DOHH2 (cell line): ENCODE results near the gene BRD8.

Experiments
- H3F3A ChIP-seq: fragments of 200-600 bp; sonication (generic), shearing (Covaris generic); 2 replicates; pipeline ENCODE4 v1.6.0; 2016; ENCODE audit warnings: antibody characterized with exemption, mild to moderate bottlenecking; ENCODE audit not compliant: control insufficient read depth, insufficient read depth
- H3K27ac ChIP-seq: fragments of 200-600 bp; sonication (generic); 2 replicates; pipeline ENCODE4 v1.5.1; 2014; ENCODE audit warnings: low read depth, mild to moderate bottlenecking, low read length, moderate library complexity
- H3K27me3 ChIP-seq: fragments of 200-600 bp; sonication (generic); 2 replicates; pipeline ENCODE4 v1.6.1; 2014; ENCODE audit warnings: mild to moderate bottlenecking, low read length, mixed read lengths; ENCODE audit not compliant: control insufficient read depth
- H3K36me3 ChIP-seq: fragments of 200-600 bp; sonication (generic); 2 replicates; pipeline ENCODE4 v1.6.1; 2014; ENCODE audit warnings: mild to moderate bottlenecking, low read length, moderate library complexity, mixed read lengths; ENCODE audit not compliant: control insufficient read depth
- H3K4me1 ChIP-seq: fragments of 200-600 bp; sonication (generic); 2 replicates; pipeline ENCODE4 v1.6.1; 2014; ENCODE audit warnings: mild to moderate bottlenecking, low read length, mixed read lengths; ENCODE audit not compliant: control insufficient read depth
- H3K4me2 ChIP-seq: fragments of 200-600 bp; sonication (generic); 2 replicates; pipeline ENCODE4 v1.6.0; 2014; ENCODE audit warnings: mild to moderate bottlenecking, low read length, moderate library complexity
- H3K4me3 ChIP-seq: fragments of 200-600 bp; sonication (generic); 2 replicates; pipeline ENCODE4 v1.5.1; 2014; ENCODE audit warnings: mild to moderate bottlenecking, low read length, mixed read lengths
- H3K79me2 ChIP-seq: fragments of 200-600 bp; sonication (generic); 2 replicates; pipeline ENCODE4 v1.6.1; 2014; ENCODE audit warnings: mild to moderate bottlenecking, low read length, mixed read lengths; ENCODE audit not compliant: control insufficient read depth
- H3K9me2 ChIP-seq: fragments of 200-600 bp; sonication (generic); replicated peaks from 2 replicates; pipeline ENCODE4 v1.6.1; 2014; ENCODE audit warnings: mild to moderate bottlenecking, low read length, mixed read lengths; ENCODE audit not compliant: control insufficient read depth
- H3K9me3 ChIP-seq: fragments of 200-600 bp; sonication (generic); 2 replicates; pipeline ENCODE4 v1.6.1; 2014; ENCODE audit warnings: antibody characterized with exemption, low read length, mixed read lengths; ENCODE audit not compliant: control insufficient read depth, insufficient read depth
- H4K20me1 ChIP-seq: fragments of 200-600 bp; sonication (generic); 2 replicates; pipeline ENCODE4 v1.6.0; 2014; ENCODE audit warnings: low read depth, mild to moderate bottlenecking, antibody characterized with exemption, low read length, moderate library complexity; ENCODE audit not compliant: control insufficient read depth, insufficient read depth
- EZH2phosphoT487 ChIP-seq: fragments of 200-600 bp; sonication (generic); IDR thresholded peaks from 2 replicates; pipeline ENCODE4 v1.6.1; 2017; ENCODE audit warnings: borderline replicate concordance, mild to moderate bottlenecking, antibody characterized with exemption, low read length, moderate library complexity, mixed read lengths
- TF ChIP-seq, protein P1 (sequence below): fragments of 200-600 bp; sonication (generic); IDR thresholded peaks from one replicate; pipeline ENCODE4 v1.5.1; 2014; ENCODE audit warnings: antibody characterized with exemption, mild to moderate bottlenecking, low read depth, low read length; ENCODE audit not compliant: poor library complexity, severe bottlenecking

The BRD8 gene, protein sequence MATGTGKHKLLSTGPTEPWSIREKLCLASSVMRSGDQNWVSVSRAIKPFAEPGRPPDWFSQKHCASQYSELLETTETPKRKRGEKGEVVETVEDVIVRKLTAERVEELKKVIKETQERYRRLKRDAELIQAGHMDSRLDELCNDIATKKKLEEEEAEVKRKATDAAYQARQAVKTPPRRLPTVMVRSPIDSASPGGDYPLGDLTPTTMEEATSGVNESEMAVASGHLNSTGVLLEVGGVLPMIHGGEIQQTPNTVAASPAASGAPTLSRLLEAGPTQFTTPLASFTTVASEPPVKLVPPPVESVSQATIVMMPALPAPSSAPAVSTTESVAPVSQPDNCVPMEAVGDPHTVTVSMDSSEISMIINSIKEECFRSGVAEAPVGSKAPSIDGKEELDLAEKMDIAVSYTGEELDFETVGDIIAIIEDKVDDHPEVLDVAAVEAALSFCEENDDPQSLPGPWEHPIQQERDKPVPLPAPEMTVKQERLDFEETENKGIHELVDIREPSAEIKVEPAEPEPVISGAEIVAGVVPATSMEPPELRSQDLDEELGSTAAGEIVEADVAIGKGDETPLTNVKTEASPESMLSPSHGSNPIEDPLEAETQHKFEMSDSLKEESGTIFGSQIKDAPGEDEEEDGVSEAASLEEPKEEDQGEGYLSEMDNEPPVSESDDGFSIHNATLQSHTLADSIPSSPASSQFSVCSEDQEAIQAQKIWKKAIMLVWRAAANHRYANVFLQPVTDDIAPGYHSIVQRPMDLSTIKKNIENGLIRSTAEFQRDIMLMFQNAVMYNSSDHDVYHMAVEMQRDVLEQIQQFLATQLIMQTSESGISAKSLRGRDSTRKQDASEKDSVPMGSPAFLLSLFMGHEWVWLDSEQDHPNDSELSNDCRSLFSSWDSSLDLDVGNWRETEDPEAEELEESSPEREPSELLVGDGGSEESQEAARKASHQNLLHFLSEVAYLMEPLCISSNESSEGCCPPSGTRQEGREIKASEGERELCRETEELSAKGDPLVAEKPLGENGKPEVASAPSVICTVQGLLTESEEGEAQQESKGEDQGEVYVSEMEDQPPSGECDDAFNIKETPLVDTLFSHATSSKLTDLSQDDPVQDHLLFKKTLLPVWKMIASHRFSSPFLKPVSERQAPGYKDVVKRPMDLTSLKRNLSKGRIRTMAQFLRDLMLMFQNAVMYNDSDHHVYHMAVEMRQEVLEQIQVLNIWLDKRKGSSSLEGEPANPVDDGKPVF

DNA sequence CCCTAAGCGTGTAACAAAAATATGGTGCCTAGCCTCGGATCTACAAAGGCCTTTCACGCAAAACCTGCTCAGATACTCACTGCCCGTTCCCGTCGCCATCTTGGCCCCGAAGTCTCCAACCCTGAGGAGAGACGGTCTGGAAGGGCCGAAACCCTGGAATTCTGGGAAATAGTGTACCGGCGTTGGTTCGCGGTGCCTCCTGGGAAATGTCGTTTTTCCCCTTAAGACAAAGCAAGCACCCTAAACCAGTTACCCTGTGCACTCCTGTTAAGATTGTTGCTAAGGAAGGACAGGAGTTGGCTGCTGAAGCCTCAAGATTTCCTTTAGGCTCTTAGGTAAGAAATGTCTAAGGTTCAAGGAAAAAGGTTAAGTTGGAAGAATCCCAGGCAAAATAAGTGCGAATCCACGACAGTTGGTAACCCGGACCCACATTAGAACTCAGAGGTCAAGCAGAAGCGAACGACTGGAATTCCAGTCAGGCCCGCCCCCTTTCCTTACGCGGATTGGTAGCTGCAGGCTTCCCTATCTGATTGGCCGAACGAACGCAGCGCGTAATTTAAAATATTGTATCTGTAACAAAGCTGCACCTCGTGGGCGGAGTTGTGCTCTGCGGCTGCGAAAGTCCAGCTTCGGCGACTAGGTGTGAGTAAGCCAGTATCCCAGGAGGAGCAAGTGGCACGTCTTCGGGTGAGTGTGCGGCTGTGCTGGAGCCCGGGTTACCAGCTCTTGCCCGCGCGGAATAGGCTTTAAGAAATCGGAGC, at the start of gene BRD8, which contains the start of gene KIF20A:
Gene BRD8, minus strand, starts transcription at position 115 of the 761 bp plus-strand sequence. Its CDS starts 16 bp downstream, at position 99.
Gene KIF20A, plus strand, starts transcription at position 597 of the 761 bp plus-strand sequence. CDS start 569 bp downstream, outside the sequence.
- TF ChIP-seq, protein P1, sequence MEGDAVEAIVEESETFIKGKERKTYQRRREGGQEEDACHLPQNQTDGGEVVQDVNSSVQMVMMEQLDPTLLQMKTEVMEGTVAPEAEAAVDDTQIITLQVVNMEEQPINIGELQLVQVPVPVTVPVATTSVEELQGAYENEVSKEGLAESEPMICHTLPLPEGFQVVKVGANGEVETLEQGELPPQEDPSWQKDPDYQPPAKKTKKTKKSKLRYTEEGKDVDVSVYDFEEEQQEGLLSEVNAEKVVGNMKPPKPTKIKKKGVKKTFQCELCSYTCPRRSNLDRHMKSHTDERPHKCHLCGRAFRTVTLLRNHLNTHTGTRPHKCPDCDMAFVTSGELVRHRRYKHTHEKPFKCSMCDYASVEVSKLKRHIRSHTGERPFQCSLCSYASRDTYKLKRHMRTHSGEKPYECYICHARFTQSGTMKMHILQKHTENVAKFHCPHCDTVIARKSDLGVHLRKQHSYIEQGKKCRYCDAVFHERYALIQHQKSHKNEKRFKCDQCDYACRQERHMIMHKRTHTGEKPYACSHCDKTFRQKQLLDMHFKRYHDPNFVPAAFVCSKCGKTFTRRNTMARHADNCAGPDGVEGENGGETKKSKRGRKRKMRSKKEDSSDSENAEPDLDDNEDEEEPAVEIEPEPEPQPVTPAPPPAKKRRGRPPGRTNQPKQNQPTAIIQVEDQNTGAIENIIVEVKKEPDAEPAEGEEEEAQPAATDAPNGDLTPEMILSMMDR: no peak
- TF ChIP-seq EZH2phosphoT487: no peak
- H3K27ac ChIP-seq: peak within 1 kb of the TSS; percentile 74
- peak within 1 kb of the TSS; percentile 88 for H3K4me3 ChIP-seq
- no peaks in the 10 kb centered on the region for H3K27me3 ChIP-seq
- H3K9me3 ChIP-seq: no peaks in the 10 kb centered on the region
- H3K4me2 ChIP-seq: peak within 1 kb of the TSS; percentile 72
- peaks cover 74% of the 10 kb centered on the region for H3K79me2 ChIP-seq
- H3K4me1 ChIP-seq: peaks cover 30% of the 10 kb centered on the region
- no peaks in the 10 kb centered on the region for H3F3A ChIP-seq
- H3K9me2 ChIP-seq: no peaks in the 10 kb centered on the region
- peaks cover 81% of the 10 kb centered on the region for H3K36me3 ChIP-seq
- 0 out of 2 replicates have a peak, but pooled peaks cover 4% of the 10 kb centered on the region for H4K20me1 ChIP-seq

DNA sequence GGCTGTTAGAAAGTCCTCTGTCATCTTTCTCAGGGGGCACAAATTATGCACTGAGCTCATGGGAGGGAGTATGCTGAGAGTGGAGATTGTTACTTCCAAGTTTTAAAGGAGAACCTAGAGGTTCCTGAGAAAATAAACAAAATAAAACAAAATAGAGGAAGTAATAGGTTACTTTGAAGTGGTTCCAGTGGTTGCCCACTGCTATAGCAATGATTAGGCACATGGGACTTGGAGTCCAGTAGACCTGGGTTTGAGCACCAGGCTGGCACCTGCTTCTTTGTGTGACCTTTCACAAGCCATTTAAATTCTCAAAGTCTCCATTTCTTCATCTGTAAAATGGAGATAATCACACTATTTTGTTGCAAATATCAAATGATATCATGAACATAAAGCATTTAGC, 48.5 kb upstream of the BRD8 start:
- Histone ChIP-seq H3K79me2 (no peaks in the 10 kb centered on the region), H3K4me1 (peaks cover 5% of the 10 kb centered on the region), H3K4me3 (no peak overlapping the region), H3K27me3 (peaks cover 7% of the 10 kb centered on the region; the same call in 1 of the 2 replicates), H3K36me3 (no peaks in the 10 kb centered on the region), H4K20me1 (no peaks in the 10 kb centered on the region), H3K4me2 (no peak overlapping the region), H3K9me3 (peaks cover 5% of the 10 kb centered on the region; the same call in 1 of the 2 replicates), H3F3A (no peaks in the 10 kb centered on the region), H3K9me2 (no peaks in the 10 kb centered on the region), H3K27ac (no peak overlapping the region)
- TF ChIP-seq, protein P1: no peak

DNA sequence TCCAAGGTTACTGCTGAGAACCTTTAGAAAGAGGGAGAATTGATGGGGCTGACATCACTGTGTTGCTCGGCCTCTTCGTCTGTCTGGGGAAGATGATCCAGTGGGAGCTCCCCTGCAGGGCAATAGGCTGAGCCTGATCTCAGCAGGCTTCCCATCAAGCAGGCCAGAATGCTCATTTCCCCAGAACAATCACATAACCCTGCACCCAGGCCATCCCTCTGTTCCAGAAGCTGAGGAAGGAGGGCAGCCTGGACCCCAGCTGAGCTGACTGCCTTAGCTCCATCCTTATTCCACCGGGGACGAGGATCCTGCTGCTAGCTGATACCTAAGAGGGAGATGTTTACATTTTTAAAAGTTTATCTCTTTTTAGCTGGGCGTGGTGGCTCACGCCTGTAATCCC, 46.3 kb upstream of the BRD8 start:
- H3K9me3 ChIP-seq: peaks cover 5% of the 10 kb centered on the region; the same call in 1 of the 2 replicates
- H3K36me3 ChIP-seq: no peaks in the 10 kb centered on the region
- no peaks in the 10 kb centered on the region for H3F3A ChIP-seq
- H3K4me1 ChIP-seq: peaks cover 5% of the 10 kb centered on the region
- no peak overlapping the region for H3K4me3 ChIP-seq
- no peaks in the 10 kb centered on the region for H3K9me2 ChIP-seq
- TF ChIP-seq EZH2phosphoT487: no peak
- TF ChIP-seq, protein P1: no peak
- H3K27ac ChIP-seq: no peak overlapping the region
- no peaks in the 10 kb centered on the region for H4K20me1 ChIP-seq
- H3K4me2 ChIP-seq: no peak overlapping the region
- H3K79me2 ChIP-seq: no peaks in the 10 kb centered on the region
- no peaks in the 10 kb centered on the region for H3K27me3 ChIP-seq
